Activated T-cell treated with anti-CD3 and anti-CD28 coated beads, Interleukin-2, amount 50 U/mL, for 48 hours (primary cell): ENCODE measurements around the gene GSK3B.

Source experiments
- DNase-seq, 2 experiments: peaks; one replicate each; pipeline ENCODE4 v3.0.0-alpha.2; 2020

GSK3B gene

DNA sequence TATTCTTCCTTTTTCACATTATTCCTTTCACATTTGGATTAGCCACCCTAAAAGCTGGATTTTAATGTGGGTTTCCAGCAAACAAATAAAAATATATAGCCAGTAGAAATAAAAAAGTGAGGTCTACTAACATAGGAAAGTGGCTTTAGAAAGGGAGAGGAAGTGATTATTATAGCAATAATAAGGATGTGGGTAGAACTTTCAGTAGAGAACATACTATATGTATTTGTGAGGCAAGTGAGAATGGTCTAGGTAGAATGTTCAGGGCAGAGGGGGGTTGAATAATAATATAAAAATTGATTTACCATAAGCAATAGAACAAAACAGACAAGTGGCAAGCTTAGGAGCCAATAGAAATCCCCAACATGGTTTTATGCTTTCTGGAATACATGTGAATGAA lies 223.7 kb downstream of the GSK3B start:
- DNase-seq: no peak

DNA sequence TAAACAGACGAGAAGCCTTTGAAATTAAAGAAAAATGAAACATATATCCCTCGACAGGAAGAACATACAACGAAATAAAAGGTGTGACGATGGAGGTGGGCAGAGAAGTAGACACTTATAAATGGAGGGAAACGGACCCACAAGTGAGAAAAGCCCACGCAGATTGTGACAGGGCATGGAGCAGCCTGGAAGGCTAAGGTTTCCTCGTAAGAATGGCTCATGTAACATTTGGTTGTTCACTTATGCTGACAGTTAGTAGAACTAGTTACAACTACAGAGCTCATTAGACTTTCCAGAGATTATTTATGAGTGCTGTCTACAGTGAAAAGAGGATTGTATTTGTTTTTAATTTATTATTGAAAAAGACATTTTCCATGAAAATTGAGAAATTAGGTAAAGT lies 229.8 kb downstream of the GSK3B start:
- no peak for DNase-seq

DNA sequence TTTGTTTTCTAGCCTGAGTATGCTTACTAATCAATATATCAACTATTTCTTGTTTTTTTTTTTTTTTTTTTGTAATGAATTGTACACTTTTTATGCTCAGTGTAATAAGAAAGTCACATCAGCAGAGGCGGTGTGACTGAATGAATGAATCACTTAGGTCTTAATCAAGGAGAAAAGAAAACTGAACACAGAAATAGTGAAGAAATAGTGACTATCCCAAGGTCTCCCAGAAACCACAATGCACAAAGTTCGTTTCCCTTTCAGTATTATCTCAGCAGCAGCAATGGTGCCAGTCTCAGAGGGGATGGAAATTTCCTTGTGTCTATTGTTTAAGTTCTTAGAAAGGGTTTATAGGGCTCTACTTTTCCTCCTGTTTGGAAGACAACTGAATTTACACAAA lies 231.6 kb downstream of the GSK3B start:
- DNase-seq: no peak

DNA sequence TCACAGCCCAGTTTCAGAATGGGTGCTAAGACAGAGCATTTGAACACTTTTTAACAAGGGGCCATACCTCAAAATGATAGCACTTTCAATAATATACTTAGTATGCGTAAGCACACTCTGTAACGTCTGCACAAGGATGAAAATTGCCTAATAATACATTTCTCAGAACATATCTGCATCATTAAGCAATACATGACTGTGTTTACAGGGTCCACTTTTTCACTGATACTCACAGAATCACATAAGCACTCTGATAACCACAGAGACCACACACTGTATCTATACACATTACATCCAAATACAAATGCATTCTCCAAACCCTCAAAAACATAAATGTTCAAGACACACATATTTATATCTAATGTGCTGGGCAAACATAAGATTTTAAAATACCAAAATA lies 232.6 kb downstream of the GSK3B start:
- no peak for DNase-seq

DNA sequence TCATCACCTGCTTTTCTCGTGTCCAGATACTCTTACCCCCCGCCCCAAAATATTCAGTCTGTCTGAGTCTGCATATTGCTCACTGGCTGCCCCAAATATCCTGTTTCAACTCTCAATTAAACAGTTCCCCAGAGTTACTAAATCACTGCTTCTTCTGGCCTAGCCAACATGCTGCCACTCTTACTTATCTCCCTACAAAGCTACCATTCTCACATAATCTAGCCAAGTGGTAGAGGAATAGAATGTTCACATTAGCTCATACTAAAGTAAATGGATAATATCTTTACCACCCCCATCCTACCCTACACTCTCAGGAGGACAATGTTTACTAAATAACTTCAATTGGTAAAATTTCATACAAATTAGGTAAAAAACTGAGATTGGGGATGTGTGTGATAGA lies 234.5 kb downstream of the GSK3B start:
- no peak for DNase-seq

DNA sequence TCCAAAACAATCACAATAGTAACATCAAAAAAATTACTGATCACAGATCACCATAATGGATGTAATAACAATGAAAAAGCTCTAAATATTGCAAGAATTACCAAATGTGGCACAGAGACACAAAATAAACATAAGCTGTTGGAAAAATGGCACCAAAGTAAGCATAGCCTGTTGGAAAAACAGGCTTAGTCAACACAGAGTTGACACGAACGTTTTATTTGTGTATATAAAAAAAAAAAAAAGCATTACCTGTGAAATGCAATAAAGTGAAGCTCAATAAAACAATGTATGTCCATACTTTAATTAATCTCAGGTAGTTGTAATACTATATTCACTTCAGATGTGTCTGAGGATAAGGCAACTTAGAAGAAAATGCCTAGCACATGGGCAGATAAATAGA lies 235.3 kb downstream of the GSK3B start:
- no peak for DNase-seq

DNA sequence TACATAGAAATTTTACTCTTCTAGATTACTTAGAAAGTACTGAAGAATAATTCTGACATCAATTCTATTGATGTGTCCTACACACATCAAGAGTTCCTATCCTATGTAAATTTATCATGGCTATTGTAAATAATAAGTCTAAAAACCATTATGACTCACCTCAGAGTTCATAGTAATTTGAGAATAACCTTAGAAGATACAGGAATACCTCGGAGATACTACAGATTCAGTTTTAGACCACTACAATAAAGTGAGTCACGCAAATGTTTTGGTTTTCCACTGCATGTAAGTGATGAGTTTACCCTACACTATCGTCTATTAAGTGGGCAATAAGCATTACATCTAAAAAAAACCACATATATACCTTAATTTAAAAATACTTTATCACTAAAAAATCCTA lies 237.6 kb downstream of the GSK3B start:
- DNase-seq: no peak

DNA sequence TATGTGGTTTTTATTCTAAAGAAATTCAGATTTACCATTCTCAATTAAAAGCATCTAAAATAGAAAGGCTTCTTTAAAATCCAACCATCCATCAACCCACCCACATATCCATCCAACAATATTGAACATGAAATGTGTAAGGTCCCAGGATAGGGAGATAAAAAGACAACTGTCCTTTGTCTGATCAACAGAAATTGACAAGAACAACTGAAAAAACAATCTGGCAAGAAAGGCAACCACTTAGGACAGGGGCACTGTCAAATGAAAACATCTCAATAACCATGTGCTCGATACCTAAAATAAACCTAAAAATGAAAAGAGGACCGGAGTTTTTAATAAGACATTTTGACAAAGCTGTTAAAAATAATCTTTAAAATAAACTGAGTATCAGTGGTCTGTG lies 245.1 kb downstream of the GSK3B start:
- no peak for DNase-seq

DNA sequence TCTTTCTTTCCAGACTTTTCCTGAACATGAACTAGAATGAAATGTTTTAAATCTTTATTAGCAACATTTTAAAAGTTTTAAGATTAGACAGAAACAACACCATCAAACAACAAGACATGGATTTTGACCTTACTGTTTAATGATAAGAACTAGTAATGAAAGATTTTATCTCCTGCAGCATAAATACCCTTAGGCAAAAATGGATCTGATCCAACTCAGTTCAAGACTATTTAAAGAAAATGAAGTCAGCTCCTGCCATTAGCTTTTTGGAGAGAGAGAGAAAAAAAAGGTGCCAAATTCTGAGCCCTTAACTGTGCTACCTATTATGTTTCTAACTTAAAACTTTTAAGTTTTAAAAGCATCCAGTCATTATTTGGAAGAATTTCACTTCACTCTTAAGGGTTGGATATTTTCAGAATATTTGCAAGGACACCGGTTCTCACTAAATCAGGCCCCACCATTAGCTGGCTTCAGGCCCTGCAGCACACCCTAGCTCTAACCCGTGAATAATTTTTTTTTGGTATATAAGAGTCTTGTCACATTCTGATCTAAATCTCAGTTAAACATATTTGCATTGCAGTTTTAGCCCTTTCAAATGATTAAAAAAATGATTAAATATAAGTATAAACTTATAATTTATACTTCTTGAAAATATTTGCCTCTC lies 252.3 kb downstream of the GSK3B start:
- DNase-seq: no peak

DNA sequence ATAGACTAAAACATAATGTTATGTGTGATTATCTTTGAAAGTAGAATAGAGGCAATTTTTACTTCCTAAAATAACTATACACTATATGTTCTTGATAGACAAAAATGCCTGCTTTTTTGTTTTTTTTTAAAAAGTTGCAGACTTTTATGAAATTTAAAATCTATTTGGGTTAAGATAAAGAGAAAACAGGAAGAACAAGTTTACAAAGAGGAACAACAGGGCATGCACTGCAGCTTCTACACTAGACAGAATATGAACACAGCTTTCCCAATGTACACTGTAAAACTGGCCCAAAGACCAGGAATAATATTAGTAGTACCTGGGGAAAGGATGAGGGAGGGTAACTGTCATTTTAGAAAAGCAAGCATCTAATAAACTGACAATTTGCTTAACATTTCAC lies 258.7 kb downstream of the GSK3B start:
- no peak for DNase-seq

DNA sequence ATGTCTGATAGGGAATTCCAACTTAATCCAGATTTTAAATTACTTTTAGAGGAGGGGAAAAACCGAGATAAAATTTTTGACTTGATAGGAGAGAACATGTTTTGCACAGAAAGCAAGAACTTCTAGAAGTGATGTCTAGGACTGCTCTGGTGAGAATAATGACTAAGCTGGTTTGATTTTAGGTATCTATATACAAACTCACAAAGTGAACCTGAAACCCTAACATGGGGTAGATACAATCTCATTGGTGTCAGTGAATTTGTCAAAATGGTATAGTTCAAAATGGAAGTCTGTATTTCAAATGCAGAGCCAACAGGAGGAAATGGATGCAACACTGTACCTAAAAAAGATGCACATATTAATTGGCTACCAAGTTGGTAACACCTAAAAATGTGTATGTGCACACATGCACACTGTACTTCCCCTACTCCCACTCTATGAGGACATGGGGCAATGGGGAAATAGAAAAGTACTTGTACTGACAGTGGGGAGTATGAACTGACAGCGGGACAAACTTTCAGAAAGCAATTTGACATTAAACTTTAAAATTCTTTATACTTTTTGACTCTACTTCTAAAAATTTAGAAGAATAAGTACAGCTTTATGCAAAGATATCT lies 259.4 kb downstream of the GSK3B start:
- no peak for DNase-seq

DNA sequence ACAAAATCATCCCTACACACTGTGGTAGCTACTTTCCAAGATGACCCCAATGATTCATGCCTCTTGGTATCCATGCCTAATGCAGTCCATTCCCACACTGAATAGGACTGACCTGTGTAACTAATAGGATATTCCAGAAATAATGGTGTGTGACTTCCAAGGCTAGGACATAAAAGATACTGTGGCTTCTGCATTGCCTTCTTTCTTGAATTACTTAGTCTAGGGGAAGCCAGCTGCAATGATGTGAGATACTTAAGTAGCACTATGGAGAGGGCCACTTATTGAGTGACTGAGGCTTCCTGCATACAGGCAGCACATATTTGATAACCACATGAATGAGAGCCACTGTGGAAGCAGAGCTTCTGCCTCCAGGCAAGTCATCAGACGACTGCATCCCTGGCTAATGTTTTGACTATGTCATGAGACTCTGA lies 262.3 kb downstream of the GSK3B start:
- no peak for DNase-seq

DNA sequence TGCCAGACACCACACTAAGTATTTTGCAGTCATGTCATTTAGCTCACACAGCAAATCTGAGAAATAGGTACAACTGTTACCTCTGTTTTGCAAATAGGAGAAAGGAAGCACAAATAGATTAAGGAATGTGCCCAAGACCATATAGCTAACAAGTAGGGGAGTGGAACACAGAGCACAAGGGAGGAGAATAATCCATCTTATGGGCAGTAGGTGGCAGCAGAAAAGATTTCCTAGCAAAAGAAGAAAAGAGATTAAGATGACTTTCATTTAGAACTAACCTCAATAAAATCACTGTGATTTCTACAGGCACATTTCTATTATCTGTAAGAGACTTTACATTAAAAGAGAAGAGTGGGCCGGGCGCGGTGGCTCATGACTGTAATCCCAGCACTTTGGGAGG lies 263.2 kb downstream of the GSK3B start:
- DNase-seq: no peak

DNA sequence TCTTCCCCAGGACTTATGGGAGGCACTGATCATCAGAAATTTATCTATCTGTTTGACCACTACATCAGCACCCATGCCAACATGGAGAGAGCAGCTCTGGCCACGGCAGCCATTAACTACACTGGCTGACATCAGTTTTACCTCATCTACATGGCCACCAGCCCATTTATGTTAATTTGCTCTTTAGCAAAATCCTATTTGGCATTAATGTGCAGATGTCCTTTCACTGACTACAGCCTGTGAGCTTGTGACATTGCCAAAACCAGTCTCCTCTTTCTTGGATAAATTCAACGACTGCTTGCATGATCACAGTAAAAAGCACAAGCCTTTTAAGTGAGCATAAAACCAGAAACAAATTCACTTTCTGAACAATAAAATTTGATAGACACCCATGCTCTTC lies 264.8 kb downstream of the GSK3B start:
- DNase-seq: no peak

DNA sequence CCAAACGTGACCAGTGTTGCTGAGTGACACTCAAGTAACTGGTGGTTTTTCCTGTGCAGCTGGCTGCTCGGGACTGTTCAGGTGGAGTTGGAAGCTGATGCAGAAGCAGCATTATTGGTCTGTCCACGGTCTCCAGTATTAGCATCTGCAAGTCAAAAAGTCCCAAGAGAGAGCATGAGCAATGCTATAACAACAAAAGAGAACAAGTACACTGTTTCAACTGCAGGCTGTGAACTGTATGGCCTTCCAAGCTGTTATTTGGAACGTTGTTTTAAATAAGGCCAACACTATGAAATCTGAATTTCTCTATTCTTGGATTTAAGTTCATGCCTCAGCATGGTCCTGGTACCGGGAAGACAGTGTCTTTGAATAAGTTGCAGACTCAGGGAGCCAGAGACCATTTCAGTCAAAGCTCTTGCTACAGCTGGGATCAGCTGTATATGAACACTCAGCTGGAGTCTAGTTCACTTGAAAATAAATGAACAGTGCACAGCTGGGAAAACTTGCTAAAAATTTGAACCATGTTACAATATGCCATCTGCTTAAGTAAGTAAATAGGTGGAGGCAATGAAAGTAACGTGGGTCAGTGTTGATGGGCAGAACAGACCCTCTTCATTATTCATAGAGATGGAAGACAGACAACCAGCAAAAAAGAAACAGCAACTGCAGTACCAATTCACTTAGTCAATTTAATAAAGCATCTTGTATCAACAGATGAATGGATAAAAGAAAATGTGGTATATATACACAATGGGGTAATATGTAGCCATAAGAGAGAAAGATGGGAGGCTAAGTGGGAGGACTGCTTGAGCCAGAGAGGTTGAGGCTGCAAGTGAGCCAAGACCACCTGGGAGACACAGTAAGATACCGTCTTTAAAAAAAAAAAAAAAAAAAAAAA lies 267.3 kb downstream of the GSK3B start:
- DNase-seq: no peak

DNA sequence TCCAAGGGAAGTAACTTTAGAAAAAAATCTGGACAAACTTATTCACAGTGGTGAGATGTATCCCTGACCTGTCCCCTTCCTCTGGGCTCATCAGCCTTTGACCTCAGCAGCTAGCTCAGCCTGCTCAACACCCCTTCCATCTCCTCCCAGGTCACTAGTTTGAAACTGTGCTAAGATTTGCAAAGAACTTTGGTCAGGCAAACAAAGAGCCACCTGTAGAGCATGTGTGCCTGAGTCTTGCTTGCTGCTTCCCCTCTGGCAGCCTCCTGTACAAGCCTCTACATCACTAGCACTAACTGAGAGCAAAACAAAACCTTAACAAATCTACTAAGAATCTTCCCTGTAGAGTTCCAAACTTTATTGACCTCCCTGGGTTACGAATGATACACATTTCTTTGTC lies 268.4 kb downstream of the GSK3B start:
- DNase-seq: no peak

DNA sequence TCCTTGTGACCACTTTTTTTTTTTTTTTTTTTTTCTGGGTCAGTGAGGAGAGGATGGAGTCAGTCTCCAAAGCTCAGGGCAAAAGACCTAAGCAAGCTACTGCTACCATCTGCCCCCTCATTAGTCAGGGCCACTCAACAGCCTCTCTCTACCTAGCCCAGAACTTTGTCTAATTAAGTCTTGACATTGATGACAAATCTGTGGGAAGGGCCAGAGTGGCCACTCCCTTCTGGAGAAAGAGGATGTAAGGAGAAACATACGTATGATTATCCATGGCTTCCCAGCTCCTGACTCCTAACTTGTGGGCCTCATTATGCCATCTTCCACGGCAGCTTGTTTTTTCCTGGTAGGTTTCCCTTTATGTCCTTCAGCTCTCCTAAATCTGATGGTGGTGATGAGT lies 274.4 kb downstream of the GSK3B start:
- DNase-seq: no peak

DNA sequence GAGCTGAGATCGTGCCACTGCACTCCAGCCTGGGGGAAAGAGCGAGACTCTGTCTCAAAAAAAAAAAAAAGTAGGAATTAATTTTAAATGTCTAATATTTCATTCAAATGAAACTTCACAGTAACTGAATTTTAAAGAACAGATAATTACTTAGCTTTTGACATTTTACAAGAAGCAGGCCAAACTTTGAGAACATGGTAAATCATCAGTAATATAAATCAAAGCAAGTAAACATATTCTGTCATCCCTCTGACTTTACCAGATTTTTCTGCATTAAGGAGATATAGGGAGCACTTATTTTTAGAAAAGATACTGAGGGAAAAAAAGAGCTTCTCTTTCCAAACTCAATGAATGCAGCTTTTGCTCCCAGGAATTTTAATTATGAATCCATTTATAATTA lies 275.3 kb downstream of the GSK3B start:
- DNase-seq: no peak

DNA sequence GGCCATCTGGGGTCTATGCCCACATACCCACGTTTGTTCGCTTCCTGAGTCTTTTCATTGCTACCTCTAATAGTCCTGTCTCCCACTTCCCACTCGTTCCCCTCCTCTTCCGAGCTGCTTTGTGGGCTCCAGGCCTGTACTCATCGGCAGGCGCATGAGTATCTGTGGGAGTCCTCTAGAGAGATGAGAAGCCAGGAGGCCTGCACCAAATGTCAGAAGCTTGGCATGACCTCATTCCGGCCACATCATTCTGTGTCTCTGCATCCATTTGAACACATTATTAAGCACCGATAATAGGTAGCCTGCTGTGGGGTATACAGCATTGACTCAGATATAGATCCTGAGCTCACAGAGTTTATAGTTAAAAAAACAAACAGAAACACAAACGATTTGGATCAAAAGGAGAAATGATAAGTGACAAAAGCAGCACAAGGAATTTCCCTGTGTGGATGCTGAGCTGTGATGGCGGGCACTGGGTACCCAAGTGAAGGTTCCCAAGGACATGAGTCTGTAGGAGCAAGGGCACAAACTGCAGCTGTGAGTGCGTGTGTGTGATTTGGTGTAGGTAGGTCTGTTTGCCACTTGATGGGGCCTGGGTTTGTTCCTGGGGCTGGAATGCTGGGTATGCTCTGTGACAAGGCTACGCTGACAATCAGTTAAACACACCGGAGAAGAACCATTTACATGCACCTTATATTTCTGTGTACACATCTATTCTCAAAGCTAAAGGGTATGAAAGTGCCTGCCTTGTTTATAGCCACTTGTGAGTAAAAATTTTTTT lies 276.5 kb downstream of the GSK3B start:
- DNase-seq: no peak

DNA sequence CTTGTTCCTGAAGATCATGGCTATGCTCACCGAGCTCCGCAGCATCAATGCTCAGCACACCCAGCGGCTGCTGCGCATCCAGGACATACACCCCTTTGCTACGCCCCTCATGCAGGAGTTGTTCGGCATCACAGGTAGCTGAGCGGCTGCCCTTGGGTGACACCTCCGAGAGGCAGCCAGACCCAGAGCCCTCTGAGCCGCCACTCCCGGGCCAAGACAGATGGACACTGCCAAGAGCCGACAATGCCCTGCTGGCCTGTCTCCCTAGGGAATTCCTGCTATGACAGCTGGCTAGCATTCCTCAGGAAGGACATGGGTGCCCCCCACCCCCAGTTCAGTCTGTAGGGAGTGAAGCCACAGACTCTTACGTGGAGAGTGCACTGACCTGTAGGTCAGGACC lies 277.2 kb downstream of the GSK3B start:
- no peak for DNase-seq

DNA sequence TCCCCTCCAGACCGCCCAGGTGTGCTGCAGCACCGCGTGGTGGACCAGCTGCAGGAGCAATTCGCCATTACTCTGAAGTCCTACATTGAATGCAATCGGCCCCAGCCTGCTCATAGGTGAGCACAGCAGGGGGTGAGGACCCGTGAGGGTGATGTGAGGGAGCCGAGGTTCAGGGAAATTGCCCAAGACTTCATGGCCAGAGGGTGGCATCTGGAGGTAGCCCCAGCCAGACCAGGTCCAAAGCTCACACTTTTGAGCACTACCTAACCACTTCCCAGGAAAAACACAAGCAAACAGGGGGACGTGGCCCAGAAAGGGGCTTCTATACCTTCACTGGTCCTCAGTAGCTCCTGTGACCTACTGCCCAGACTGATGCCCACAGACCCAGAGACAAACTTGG lies 278.5 kb downstream of the GSK3B start:
- no peak for DNase-seq

DNA sequence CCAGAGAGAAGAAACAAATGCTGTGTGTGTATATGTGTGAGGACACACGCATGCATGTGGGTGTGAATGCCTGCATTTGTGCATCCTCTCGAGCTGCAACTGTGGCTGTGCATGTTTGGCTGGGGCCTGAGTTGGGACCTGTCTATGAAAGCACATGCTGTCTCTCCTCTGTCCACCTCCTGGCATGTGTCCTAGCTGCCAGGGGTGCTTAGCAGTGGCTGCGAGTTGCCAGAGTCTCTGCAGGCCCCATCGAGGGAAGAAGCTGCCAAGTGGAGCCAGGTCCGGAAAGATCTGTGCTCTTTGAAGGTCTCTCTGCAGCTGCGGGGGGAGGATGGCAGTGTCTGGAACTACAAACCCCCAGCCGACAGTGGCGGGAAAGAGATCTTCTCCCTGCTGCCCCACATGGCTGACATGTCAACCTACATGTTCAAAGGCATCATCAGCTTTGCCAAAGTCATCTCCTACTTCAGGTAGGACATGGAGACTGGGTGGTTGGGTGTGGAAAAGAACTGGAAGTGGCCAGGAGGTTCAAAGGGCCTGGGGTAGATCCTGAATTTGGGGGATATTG lies 281.7 kb downstream of the GSK3B start:
- no peak for DNase-seq

DNA sequence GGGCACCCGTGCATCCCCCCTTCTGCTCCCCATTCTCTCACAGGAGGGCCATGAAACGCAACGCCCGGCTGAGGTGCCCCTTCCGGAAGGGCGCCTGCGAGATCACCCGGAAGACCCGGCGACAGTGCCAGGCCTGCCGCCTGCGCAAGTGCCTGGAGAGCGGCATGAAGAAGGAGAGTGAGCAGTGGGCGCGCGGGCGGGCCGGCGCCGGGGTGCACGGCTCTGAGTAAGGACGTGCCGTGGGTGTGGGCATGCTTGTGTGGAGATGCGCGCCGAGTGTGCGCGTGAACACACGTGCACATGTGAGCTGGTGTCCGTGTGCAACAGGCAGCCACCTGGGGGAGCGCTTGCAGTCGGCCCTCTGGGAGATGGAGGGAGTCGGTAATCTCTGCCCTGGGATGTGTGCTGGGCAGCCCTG lies 284.2 kb downstream of the GSK3B start:
- peak; percentile 71 to 77 for DNase-seq
